ENCODE measurements around the gene LILRA6. TPM values are rescaled to one million over a fixed set of nuclear protein-coding genes. Genes with fewer than 3 reads are reported as not detected.
"Not testable (repeated sequence)": the region's sequence is repeated elsewhere in the genome, so short reads cannot be mapped to it uniquely, and the experiment has no call there.

Gene LILRA6
- polyA plus RNA-seq, 3 donors, result 65.7 to 150 (median 143) TPM

- DNase-seq, result peak; percentile 46 to 68 (median 59)
- H3K36me3 ChIP-seq (replicated peaks in 1 of 2; ENCODE audit: control insufficient read depth in 1 of 2, insufficient read depth in 2 of 2, low read length in 2 of 2), result peaks cover 19 to 22% of the 10 kb centered on the region in 2 donors
- no peaks in the 10 kb centered on the region for H3K27me3 ChIP-seq (ENCODE audit: control insufficient read depth in 2 of 2, insufficient read depth in 2 of 2, low read length in 2 of 2)
- Mint-ChIP-seq H3K27me3 (ENCODE audit: low read depth in 3 of 3) (peaks cover 1 to 4% (median 2%) of the 10 kb centered on the region in 3 donors), H3K36me3 (peaks cover 26 to 27% of the 10 kb centered on the region in 2 donors), H3K4me1 (peaks cover 85% of the 10 kb centered on the region), H3K27ac (peak overlapping the region; percentile 92 to 100 (median 96)), H3K4me3 (peak overlapping the region; percentile 21 to 67), H3K9me3 (peaks cover 0 to 3% (median 0%) of the 10 kb centered on the region in 7 donors)
- peak overlapping the region; percentile 44 for H2AFZ ChIP-seq (ENCODE audit: insufficient read depth, low read depth, low read length, poor library complexity, severe bottlenecking)
- H3K4me1 ChIP-seq (ENCODE audit: control insufficient read depth in 1 of 2, insufficient read depth in 2 of 2, low read length in 2 of 2), result peaks cover 73 to 84% of the 10 kb centered on the region in 2 donors
- intact Hi-C loops (cut with micrococcal nuclease), result loop anchor here (5.0 to 10.0 kb wide), 2 partner anchors 34 to 52 kb away; partner anchors contain the start of gene LILRA4 (in 1 of the 2)
- peaks cover 22% of the 10 kb centered on the region for H4K20me1 ChIP-seq (ENCODE audit: insufficient read depth, low read length)
- peaks cover 33% of the 10 kb centered on the region for H3K79me2 ChIP-seq (ENCODE audit: insufficient read depth, low read length)
- H3K9me3 ChIP-seq (replicated peaks in 1 of 2; ENCODE audit: control insufficient read depth in 1 of 2, insufficient read depth in 1 of 2, low read length in 2 of 2), result no peaks in the 10 kb centered on the region
- peak overlapping the region in 1 of 3 experiments; percentile 43 for H3K4me3 ChIP-seq (replicated peaks in 1 of 3; ENCODE audit: low read depth in 2 of 3, low read length in 3 of 3)
- no peak overlapping the region for H3K9ac ChIP-seq (ENCODE audit: insufficient read depth, low read length, poor library complexity, severe bottlenecking)
- WGBS (ENCODE audit: insufficient coverage), result 3% methylated on average over 6 of the region's 9 CpGs
- H3K27ac ChIP-seq (ENCODE audit: low read depth in 1 of 2, low read length in 2 of 2), result peak overlapping the region; percentile 82 to 94
- TF ChIP-seq CTCF (IDR thresholded peaks at IDR 0.05), result no peak
- peak overlapping the region; percentile 40 for H3K4me2 ChIP-seq (replicated peaks; ENCODE audit: extremely low read depth, low read length, poor library complexity, severe bottlenecking)
Measured at GRCh38 chr19:54282686-54283470, 40.3 kb upstream of the LILRA6 start.

GRCh38 chr19:54281729-54282075, 39.1 kb upstream of the LILRA6 start:
- Histone ChIP-seq H3K27ac (ENCODE audit: low read depth in 1 of 2, low read length in 2 of 2) (peak overlapping the region; percentile 79 to 94), H4K20me1 (ENCODE audit: insufficient read depth, low read length) (peaks cover 33% of the 10 kb centered on the region), H3K4me3 (replicated peaks in 1 of 3; ENCODE audit: low read depth in 2 of 3, low read length in 3 of 3) (peak overlapping the region in 1 of 3 experiments; percentile 90), H3K36me3 (replicated peaks in 1 of 2; ENCODE audit: control insufficient read depth in 1 of 2, insufficient read depth in 2 of 2, low read length in 2 of 2) (peaks cover 30 to 34% of the 10 kb centered on the region in 2 donors), H3K4me2 (replicated peaks; ENCODE audit: extremely low read depth, low read length, poor library complexity, severe bottlenecking) (peak overlapping the region; percentile 86), H3K79me2 (ENCODE audit: insufficient read depth, low read length) (peaks cover 42% of the 10 kb centered on the region), H3K4me1 (ENCODE audit: control insufficient read depth in 1 of 2, insufficient read depth in 2 of 2, low read length in 2 of 2) (peaks cover 80 to 94% of the 10 kb centered on the region in 2 donors)
- H3K27me3 ChIP-seq (ENCODE audit: control insufficient read depth in 2 of 2, insufficient read depth in 2 of 2, low read length in 2 of 2); H2AFZ ChIP-seq (ENCODE audit: insufficient read depth, low read depth, low read length, poor library complexity, severe bottlenecking); H3K9me3 Mint-ChIP-seq; H3K9me3 ChIP-seq (replicated peaks in 1 of 2; ENCODE audit: control insufficient read depth in 1 of 2, insufficient read depth in 1 of 2, low read length in 2 of 2); H3K27me3 Mint-ChIP-seq (ENCODE audit: low read depth in 3 of 3); H3K9ac ChIP-seq (ENCODE audit: insufficient read depth, low read length, poor library complexity, severe bottlenecking); DNase-seq: not testable (repeated sequence)
- Mint-ChIP-seq H3K36me3 (peaks cover 32 to 37% of the 10 kb centered on the region in 2 donors), H3K27ac (peak overlapping the region; percentile 95 to 100 (median 99)), H3K4me3 (peak overlapping the region; percentile 99), H3K4me1 (peaks cover 89% of the 10 kb centered on the region)
- WGBS (ENCODE audit: insufficient coverage), result 100% methylated on average over 5 of the region's 5 CpGs
- intact Hi-C loops (cut with micrococcal nuclease), result loop anchor here (2.0 to 10.0 kb wide), 3 partner anchors 15 to 53 kb away; partner anchors contain the start of gene LILRA4 (in 1 of the 2)
